ENCODE measurements around the gene NODAL.

NODAL gene

DNA sequence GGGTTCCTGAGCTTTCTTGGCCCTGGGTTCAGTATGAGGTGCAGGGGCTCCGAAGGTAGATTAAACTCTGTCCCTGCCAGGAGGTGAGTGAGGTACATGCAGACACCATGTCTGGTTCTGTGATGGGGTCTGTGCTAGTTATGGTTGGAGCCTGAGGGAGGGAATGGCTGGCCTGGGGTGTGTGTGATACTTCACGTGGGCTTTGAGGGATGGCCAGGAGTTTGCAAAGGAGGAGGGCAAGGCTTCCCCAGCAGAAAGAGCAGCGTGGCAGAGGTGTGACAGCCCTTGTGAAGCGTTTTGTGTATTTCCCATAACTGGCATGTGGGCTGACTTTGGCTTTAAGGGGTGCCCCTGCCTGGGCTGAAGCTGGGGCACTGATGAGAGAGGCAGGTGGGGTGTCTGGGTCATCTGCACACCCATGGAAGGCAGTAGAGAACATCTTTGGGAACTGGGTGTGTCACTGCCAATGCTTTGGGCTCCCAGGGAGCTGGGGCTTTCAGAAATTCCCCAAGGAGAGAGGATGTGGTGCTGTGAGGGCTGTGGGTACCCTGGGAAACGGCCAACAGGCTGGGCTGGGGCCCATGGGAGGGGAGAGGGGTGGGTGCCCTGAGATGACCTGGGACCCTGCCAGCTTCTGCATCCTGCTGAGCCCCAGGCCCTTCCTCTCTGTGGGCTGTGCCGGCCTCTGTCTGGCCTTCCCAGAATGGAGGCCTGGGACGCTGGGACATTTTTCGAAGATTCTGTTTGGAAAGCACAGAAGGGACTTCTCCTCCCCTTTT, 41.7 kb upstream of the NODAL start:
- Histone ChIP-seq H3K79me2 (ENCODE audit: low read length) (peaks cover 92% of the 10 kb centered on the region), H3K9ac (ENCODE audit: low read length) (no peak overlapping the region), H4K20me1 (ENCODE audit: insufficient read depth, low read length) (no peaks in the 10 kb centered on the region; the same call in 1 of the 2 replicates), H2AFZ (ENCODE audit: low read length) (no peak overlapping the region), H3F3A (ENCODE audit: insufficient read depth, low read length) (peaks cover 29% of the 10 kb centered on the region), H3K9me2 (replicated peaks; ENCODE audit: insufficient read depth, low read length) (no peaks in the 10 kb centered on the region), H3K4me3 (ENCODE audit: low read length) (no peak overlapping the region), H3K27me3 (replicated peaks; ENCODE audit: insufficient read depth, low read length) (no peaks in the 10 kb centered on the region), H3K4me2 (ENCODE audit: low read depth, low read length) (no peak overlapping the region), H3K36me3 (replicated peaks; ENCODE audit: insufficient read depth, low read length) (no peaks in the 10 kb centered on the region; the same call in 1 of the 2 replicates), H3K9me3 (replicated peaks; ENCODE audit: insufficient read depth, low read length) (no peaks in the 10 kb centered on the region), H3K4me1 (ENCODE audit: low read length) (peaks cover 20% of the 10 kb centered on the region), H3K27ac (ENCODE audit: low read length) (no peak overlapping the region)
- DNase-seq: no peak
- TF ChIP-seq EZH2phosphoT487 (IDR thresholded peaks at IDR 0.05; ENCODE audit: low read length) (no peak), EZH2 (optimal IDR thresholded peaks at IDR 0.05; ENCODE audit: low read depth, low read length) (no peak)
- TF ChIP-seq, protein P1, sequence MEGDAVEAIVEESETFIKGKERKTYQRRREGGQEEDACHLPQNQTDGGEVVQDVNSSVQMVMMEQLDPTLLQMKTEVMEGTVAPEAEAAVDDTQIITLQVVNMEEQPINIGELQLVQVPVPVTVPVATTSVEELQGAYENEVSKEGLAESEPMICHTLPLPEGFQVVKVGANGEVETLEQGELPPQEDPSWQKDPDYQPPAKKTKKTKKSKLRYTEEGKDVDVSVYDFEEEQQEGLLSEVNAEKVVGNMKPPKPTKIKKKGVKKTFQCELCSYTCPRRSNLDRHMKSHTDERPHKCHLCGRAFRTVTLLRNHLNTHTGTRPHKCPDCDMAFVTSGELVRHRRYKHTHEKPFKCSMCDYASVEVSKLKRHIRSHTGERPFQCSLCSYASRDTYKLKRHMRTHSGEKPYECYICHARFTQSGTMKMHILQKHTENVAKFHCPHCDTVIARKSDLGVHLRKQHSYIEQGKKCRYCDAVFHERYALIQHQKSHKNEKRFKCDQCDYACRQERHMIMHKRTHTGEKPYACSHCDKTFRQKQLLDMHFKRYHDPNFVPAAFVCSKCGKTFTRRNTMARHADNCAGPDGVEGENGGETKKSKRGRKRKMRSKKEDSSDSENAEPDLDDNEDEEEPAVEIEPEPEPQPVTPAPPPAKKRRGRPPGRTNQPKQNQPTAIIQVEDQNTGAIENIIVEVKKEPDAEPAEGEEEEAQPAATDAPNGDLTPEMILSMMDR (IDR thresholded peaks at IDR 0.05; ENCODE audit: low read length): no peak

DNA sequence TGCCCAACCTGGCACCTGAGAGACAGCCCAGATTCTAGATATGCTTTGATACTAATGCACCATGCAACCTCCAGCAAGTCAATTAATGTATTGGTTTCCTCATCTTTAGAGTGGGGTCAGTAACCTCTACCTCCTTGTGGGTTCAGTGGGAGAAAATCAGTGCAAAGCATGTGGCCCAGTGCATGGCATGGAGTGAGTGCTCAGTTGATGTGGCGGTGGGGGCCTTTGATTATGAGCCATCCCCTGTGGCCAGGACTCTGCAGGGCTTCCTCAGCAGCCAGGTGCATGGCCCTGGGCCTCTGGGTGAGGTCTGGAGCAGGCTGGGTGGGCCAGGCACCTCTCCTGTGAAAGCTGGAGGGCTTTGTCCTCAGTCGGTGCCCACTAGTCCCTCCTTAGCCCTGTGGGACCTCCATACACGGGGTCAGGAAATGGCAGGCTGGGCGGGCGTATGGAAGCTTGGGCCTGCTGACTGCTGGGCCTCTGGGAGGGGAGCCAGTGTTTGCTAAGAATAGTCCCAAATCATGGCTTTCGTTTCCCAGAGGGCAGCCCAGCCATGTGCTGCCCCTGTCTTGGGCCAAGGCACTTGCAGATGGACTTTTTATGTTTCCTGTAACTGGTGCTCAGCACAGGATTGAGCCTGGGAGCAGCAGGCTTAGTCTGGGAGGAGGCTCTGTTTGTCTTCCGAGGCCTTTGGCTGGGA, 40.5 kb upstream of the NODAL start:
- peak overlapping the region; percentile 94; the same call in 1 of the 2 replicates for H3K27ac ChIP-seq (ENCODE audit: low read length)
- H3K4me1 ChIP-seq (ENCODE audit: low read length): peaks cover 29% of the 10 kb centered on the region
- H3K27me3 ChIP-seq (replicated peaks; ENCODE audit: insufficient read depth, low read length): no peaks in the 10 kb centered on the region
- no peak for DNase-seq
- peak overlapping the region; percentile 94; the same call in 1 of the 2 replicates for H3K4me2 ChIP-seq (ENCODE audit: low read depth, low read length)
- H3K9ac ChIP-seq (ENCODE audit: low read length): peak overlapping the region; percentile 98; the same call in 1 of the 2 replicates
- H3K9me3 ChIP-seq (replicated peaks; ENCODE audit: insufficient read depth, low read length): no peaks in the 10 kb centered on the region
- no peaks in the 10 kb centered on the region; the same call in 1 of the 2 replicates for H3K36me3 ChIP-seq (replicated peaks; ENCODE audit: insufficient read depth, low read length)
- peaks cover 82% of the 10 kb centered on the region for H3K79me2 ChIP-seq (ENCODE audit: low read length)
- no peak overlapping the region for H3K4me3 ChIP-seq (ENCODE audit: low read length)
- peaks cover 40% of the 10 kb centered on the region for H3F3A ChIP-seq (ENCODE audit: insufficient read depth, low read length)
- TF ChIP-seq, protein P1 (IDR thresholded peaks at IDR 0.05; ENCODE audit: low read length): no peak
- TF ChIP-seq EZH2 (optimal IDR thresholded peaks at IDR 0.05; ENCODE audit: low read depth, low read length): no peak
- no peak for TF ChIP-seq EZH2phosphoT487 (IDR thresholded peaks at IDR 0.05; ENCODE audit: low read length)
- no peaks in the 10 kb centered on the region for H3K9me2 ChIP-seq (replicated peaks; ENCODE audit: insufficient read depth, low read length)
- no peaks in the 10 kb centered on the region; the same call in 1 of the 2 replicates for H4K20me1 ChIP-seq (ENCODE audit: insufficient read depth, low read length)
- H2AFZ ChIP-seq (ENCODE audit: low read length): no peak overlapping the region

DNA sequence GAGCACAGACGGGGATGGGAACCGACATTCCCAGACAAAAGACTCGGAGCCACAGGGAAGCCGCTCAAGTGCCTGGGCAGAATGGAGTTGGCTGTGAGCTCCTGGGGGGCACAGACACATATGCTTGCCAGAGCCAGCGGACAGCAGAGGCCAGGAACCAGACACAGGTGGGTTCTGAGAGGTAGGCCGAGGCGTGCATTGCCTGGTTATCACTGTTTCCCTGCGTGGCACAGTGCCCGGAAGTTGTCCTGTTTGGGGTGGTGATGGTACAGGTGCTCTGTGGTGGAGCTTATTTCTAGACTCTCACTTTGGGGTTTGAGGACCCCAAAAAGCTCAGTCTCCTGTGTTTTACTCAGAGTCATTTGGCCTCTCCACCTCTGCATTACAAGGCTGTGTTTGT, 39.6 kb upstream of the NODAL start:
- Histone ChIP-seq H4K20me1 (ENCODE audit: insufficient read depth, low read length) (no peaks in the 10 kb centered on the region; the same call in 1 of the 2 replicates), H2AFZ (ENCODE audit: low read length) (no peak overlapping the region), H3K4me3 (ENCODE audit: low read length) (peak overlapping the region; percentile 98), H3K27me3 (replicated peaks; ENCODE audit: insufficient read depth, low read length) (no peaks in the 10 kb centered on the region), H3K79me2 (ENCODE audit: low read length) (peaks cover 73% of the 10 kb centered on the region), H3F3A (ENCODE audit: insufficient read depth, low read length) (peaks cover 48% of the 10 kb centered on the region), H3K27ac (ENCODE audit: low read length) (peak overlapping the region; percentile 94), H3K9me3 (replicated peaks; ENCODE audit: insufficient read depth, low read length) (no peaks in the 10 kb centered on the region), H3K9me2 (replicated peaks; ENCODE audit: insufficient read depth, low read length) (no peaks in the 10 kb centered on the region), H3K36me3 (replicated peaks; ENCODE audit: insufficient read depth, low read length) (no peaks in the 10 kb centered on the region; the same call in 1 of the 2 replicates), H3K9ac (ENCODE audit: low read length) (peak overlapping the region; percentile 98), H3K4me1 (ENCODE audit: low read length) (peaks cover 34% of the 10 kb centered on the region), H3K4me2 (ENCODE audit: low read depth, low read length) (peak overlapping the region; percentile 94)
- no peak for DNase-seq
- no peak for TF ChIP-seq EZH2phosphoT487 (IDR thresholded peaks at IDR 0.05; ENCODE audit: low read length)
- TF ChIP-seq, protein P1 (IDR thresholded peaks at IDR 0.05; ENCODE audit: low read length): no peak
- TF ChIP-seq EZH2 (optimal IDR thresholded peaks at IDR 0.05; ENCODE audit: low read depth, low read length): no peak

Measured in MM.1S (cell line).